Putamen (tissue), 1 donor: ENCODE data around the gene TGM2.

Experiments used
- DNase-seq: peaks from one replicate; pipeline ENCODE4 v3.0.0-alpha.2; 2016; ENCODE audit warnings: low spot score

Gene TGM2

DNA sequence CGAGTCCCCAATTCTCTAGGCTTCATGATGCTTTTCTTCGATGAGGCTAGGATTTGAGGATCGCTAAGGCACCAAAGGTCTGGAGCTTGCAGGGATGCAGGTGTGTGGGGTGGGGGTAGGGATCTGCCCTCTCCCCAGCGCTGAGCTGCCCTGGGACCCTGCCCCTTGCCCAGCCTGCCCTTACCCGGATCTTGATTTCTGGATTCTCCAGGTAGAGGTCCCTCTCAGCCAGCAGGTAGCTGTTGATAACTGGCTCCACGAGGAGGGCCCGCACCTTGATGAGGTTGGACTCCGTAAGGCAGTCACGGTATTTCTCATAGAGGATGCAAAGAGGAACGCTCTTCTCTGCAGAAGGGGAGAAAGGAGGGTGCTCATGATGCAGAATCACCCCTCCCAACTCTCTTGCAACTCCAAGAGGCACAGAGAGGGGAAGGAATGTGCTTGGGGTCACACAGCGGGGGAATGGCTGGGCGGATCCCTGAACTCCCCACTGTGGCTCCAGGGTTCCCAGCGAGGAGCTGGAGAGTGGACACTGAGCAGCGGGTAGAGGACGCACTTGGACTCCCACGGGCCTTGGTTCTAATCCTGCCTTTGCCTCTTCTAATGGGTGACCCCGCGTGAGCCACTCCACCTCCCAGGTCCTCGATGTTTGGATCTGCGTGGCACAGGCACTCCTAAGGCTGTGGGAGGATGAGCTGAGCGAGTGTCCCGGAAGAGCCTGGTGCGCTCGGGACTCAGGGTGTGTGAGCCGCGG, 32.7 kb downstream of the TGM2 start:
- no peak for DNase-seq

DNA sequence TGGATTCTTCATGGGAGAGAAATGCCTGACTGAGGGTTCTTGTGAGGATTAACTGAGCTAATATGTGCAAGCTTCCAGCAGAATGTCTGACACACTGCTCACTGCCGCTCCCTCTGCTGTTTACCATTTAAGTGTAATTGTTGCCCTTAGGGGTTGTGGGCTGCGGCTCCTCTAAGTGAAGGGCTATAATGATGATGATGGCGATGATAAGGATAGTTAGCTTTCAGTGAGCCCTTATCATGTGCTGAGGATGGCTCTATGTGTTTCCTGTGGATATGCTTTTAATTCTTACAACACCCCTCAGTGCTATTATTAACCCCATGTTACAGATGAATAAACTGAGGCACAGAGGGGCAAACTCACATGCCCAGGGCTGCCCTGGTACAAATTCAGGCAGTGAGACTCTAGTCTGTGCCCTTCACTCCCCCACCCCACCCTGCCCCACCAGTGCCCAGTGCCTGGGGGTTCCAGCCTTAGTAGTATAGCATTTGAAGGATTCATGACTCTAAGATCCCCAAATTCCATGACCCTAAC, 33.4 kb downstream of the TGM2 start:
- DNase-seq, result no peak

- no peak for DNase-seq
Observed at GRCh38 chr20:38130687-38131587, 34.1 kb downstream of the TGM2 start.

- no peak for DNase-seq
Observed at GRCh38 chr20:38129893-38130609, 35.0 kb downstream of the TGM2 start.

- DNase-seq, result no peak
Observed at GRCh38 chr20:38129248-38129865, 35.7 kb downstream of the TGM2 start.

GRCh38 chr20:38128691-38129090, 36.4 kb downstream of the TGM2 start:
- no peak for DNase-seq

- DNase-seq, result no peak
Observed at GRCh38 chr20:38127920-38128528, 37.0 kb downstream of the TGM2 start.

DNA sequence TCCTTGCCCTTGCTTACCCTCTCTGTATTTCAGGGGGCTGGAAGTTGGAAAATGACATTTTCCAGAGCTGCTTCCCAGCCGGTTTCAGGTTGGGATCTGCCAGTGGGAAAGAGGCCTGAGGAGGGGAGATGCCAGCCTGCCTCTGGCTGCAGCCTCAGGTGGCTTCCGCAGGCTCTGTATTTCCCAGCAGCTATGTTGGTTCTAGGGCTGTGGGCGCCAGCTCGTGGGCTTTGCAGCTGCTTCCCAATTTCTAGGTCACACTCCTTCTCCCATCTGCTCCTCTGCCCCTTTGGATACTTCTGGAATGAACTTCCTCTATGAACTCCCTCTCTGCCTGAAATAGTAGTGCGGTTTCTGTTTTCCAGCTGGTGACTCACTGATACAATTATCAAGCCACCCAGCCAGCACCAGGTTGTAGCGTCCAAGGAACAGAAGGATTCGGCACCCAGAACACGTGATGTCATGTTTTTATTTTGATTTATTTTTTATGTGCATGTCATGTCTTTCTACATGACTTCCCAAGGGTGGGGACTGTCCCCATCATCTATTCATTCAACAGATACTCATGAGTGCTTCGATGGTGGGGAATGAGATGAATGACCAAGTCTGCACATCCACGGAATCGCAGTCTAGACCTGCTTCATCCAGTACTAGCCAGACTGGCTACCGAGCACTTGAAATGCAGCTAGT, 38.0 kb downstream of the TGM2 start:
- no peak for DNase-seq

GRCh38 chr20:38126146-38126921, 38.7 kb downstream of the TGM2 start:
- no peak for DNase-seq

- DNase-seq, result peak; percentile 21
Observed at GRCh38 chr20:38125157-38126056, 39.7 kb downstream of the TGM2 start.

GRCh38 chr20:38123021-38123587, 42.0 kb downstream of the TGM2 start:
- DNase-seq, result no peak

- no peak for DNase-seq
Observed at GRCh38 chr20:38121741-38122140, 43.3 kb downstream of the TGM2 start.

DNA sequence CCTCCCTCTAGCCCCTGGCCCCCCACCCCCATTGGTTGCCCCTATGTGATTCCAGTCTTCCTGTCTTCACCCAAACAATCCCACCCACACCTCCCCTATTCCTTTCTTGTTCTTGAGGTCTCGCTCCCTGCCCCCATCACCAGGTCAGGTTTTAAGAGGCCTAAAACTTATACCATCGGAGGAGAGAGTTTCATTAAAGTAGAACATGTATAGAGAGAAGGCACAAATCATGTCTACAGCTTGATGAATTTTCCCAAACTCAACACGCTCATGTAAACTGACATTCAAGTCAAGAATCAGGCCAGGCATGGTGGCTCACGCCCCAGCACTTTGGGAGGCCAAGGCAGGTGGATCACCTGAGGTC, 44.5 kb downstream of the TGM2 start:
- no peak for DNase-seq

DNA sequence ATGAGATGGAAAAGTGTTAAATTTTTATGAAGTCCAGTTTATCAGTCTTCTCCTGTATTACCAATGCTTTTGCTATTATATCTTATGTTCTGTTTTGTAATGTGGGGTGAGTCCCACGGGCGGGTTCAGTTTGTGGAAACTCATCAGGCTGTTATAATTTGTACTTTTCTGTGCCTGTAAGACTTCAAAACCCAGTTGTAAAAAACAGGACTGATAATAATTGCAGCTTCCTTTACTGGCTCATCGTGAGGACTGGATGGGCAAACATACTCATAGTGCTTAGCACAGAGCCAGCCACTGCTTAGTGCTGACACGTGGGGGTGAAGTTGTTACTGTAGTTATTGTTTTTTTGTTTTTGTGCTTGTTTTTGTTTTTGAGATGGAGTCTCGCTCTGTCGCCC, 45.6 kb downstream of the TGM2 start:
- no peak for DNase-seq

DNA sequence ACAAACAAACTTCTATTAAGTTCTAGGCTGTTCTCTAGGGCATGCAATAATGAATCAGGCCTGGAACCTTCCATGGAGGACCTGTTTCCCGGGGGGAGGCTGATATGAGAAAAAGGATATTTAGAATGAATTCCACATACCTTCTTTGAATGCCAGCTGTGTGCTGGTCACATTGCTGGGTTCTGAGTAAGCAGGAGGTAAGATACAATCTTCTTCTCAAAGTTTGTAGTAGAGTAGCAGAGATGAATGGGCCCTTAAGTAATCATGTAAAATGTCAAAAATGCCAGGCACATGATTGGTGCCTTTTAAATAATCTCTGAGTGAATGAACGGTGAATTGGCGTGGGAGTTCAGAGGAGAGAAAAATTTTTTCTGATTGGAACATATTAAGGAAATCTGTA, 47.4 kb downstream of the TGM2 start:
- DNase-seq, result no peak

DNA sequence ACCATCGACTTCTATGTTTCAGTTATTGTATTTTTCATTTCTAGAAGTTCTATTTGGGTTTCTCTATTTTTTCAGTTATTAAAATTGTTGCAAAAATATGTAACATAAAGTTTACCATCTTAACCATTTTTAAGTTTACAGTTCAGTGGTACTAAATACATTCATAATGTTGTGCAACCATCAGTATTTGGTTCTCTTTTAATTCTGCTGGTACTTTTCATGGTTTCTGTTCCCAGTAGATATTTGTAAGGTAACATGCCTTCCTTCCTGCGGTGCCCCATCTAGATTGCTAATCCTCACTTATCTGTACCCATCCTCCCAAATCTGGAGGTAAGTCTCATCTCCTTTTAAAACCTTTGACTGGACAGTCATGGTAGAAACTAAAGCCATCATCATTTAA, 47.9 kb downstream of the TGM2 start:
- no peak for DNase-seq

DNA sequence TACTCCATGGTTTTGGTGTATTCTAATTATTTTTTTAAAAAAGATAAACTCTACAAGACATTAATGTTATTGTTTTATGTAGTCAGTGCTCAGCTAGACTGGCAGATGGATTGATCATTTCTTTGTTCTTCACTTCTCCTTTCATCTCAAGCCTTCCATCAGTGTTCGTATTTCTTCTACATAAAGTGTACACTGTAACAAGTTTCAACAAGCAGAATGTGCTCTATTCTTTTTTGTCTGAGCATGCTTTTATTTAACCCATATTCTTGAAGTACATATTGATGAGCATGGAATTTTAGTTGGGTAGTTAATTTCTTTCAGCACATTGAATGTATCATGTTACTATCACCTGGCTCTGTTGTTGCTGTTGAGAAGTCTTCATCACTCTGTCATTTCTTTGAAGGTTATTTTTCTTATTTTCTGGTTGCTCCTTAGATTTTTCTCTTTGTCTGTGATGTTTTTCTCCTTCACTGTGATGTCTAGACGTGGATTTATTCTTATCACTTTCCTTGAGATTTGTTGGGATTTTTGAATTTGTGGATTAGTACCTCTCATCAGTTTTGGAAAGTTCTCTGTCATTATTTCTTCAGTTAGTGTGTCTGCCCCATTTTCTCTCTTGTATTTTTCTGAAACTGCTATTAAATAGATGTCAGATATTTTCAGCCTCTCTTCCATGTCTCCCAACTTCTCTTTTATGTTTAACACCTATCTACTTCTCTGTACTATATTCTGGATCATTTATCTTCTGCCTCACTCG, 48.5 kb downstream of the TGM2 start:
- no peak for DNase-seq

GRCh38 chr20:38115896-38116295, 49.2 kb downstream of the TGM2 start:
- no peak for DNase-seq
